Measurements from ENCODE around the gene SLC25A13.

Gene SLC25A13

GRCh38 chr7:96127746-96128145, 194.2 kb downstream of the SLC25A13 start:
- Histone ChIP-seq H3K4me3 (ENCODE audit: low read depth in 1 of 5, low read length in 5 of 5) (no peak overlapping the region), H3K36me3 (ENCODE audit: control insufficient read depth in 5 of 5, insufficient read depth in 5 of 5, low read length in 5 of 5) (peaks cover 16 to 33% (median 23%) of the 10 kb centered on the region in 5 donors), H3K9ac (ENCODE audit: low read length in 5 of 5) (no peak overlapping the region)

GRCh38 chr7:96126382-96126781, 195.5 kb downstream of the SLC25A13 start:
- Histone ChIP-seq H3K36me3 (ENCODE audit: control insufficient read depth in 5 of 5, insufficient read depth in 5 of 5, low read length in 5 of 5) (peaks cover 15 to 33% (median 17%) of the 10 kb centered on the region in 5 donors), H3K4me1 (ENCODE audit: control insufficient read depth in 5 of 5, insufficient read depth in 5 of 5, low read length in 5 of 5) (no peaks in the 10 kb centered on the region), H3K27ac (ENCODE audit: low read depth, low read length) (no peak overlapping the region), H3K9ac (ENCODE audit: low read length in 5 of 5) (no peak overlapping the region), H3K27me3 (ENCODE audit: control insufficient read depth in 5 of 5, insufficient read depth in 4 of 5, low read length in 5 of 5) (no peaks in the 10 kb centered on the region), H3K4me3 (ENCODE audit: low read depth in 1 of 5, low read length in 5 of 5) (no peak overlapping the region), H3K9me3 (ENCODE audit: control insufficient read depth in 5 of 5, low read length in 5 of 5) (no peaks in the 10 kb centered on the region)

More at GRCh38 chr7:96127746-96128145, 194.2 kb downstream of the SLC25A13 start:
- H3K4me1 ChIP-seq (ENCODE audit: control insufficient read depth in 5 of 5, insufficient read depth in 5 of 5, low read length in 5 of 5) = no peaks in the 10 kb centered on the region
- no peaks in the 10 kb centered on the region for H3K27me3 ChIP-seq (ENCODE audit: control insufficient read depth in 5 of 5, insufficient read depth in 4 of 5, low read length in 5 of 5)
- H3K27ac ChIP-seq (ENCODE audit: low read depth, low read length) = no peak overlapping the region
- H3K9me3 ChIP-seq (ENCODE audit: control insufficient read depth in 5 of 5, low read length in 5 of 5) = no peaks in the 10 kb centered on the region

- H3K27ac ChIP-seq (ENCODE audit: low read depth, low read length) = no peak overlapping the region
- no peaks in the 10 kb centered on the region for H3K9me3 ChIP-seq (ENCODE audit: control insufficient read depth in 5 of 5, low read length in 5 of 5)
- peaks cover 17 to 35% (median 25%) of the 10 kb centered on the region in 5 donors for H3K36me3 ChIP-seq (ENCODE audit: control insufficient read depth in 5 of 5, insufficient read depth in 5 of 5, low read length in 5 of 5)
- H3K4me3 ChIP-seq (ENCODE audit: low read depth in 1 of 5, low read length in 5 of 5) = no peak overlapping the region
- H3K9ac ChIP-seq (ENCODE audit: low read length in 5 of 5) = no peak overlapping the region
- no peaks in the 10 kb centered on the region for H3K27me3 ChIP-seq (ENCODE audit: control insufficient read depth in 5 of 5, insufficient read depth in 4 of 5, low read length in 5 of 5)
- no peaks in the 10 kb centered on the region for H3K4me1 ChIP-seq (ENCODE audit: control insufficient read depth in 5 of 5, insufficient read depth in 5 of 5, low read length in 5 of 5)
Measured at GRCh38 chr7:96122746-96123145, 199.2 kb downstream of the SLC25A13 start.

GRCh38 chr7:96121752-96122151, 200.1 kb downstream of the SLC25A13 start:
- Histone ChIP-seq H3K4me1 (ENCODE audit: control insufficient read depth in 5 of 5, insufficient read depth in 5 of 5, low read length in 5 of 5) (no peaks in the 10 kb centered on the region), H3K27ac (ENCODE audit: low read depth, low read length) (no peak overlapping the region), H3K9me3 (ENCODE audit: control insufficient read depth in 5 of 5, low read length in 5 of 5) (no peaks in the 10 kb centered on the region), H3K27me3 (ENCODE audit: control insufficient read depth in 5 of 5, insufficient read depth in 4 of 5, low read length in 5 of 5) (no peaks in the 10 kb centered on the region), H3K36me3 (ENCODE audit: control insufficient read depth in 5 of 5, insufficient read depth in 5 of 5, low read length in 5 of 5) (peaks cover 17 to 35% (median 25%) of the 10 kb centered on the region in 5 donors), H3K9ac (ENCODE audit: low read length in 5 of 5) (no peak overlapping the region), H3K4me3 (ENCODE audit: low read depth in 1 of 5, low read length in 5 of 5) (no peak overlapping the region)

- Histone ChIP-seq H3K9ac (ENCODE audit: low read length in 5 of 5) (no peak overlapping the region), H3K9me3 (ENCODE audit: control insufficient read depth in 5 of 5, low read length in 5 of 5) (no peaks in the 10 kb centered on the region), H3K4me1 (ENCODE audit: control insufficient read depth in 5 of 5, insufficient read depth in 5 of 5, low read length in 5 of 5) (no peaks in the 10 kb centered on the region), H3K27me3 (ENCODE audit: control insufficient read depth in 5 of 5, insufficient read depth in 4 of 5, low read length in 5 of 5) (no peaks in the 10 kb centered on the region), H3K27ac (ENCODE audit: low read depth, low read length) (no peak overlapping the region), H3K4me3 (ENCODE audit: low read depth in 1 of 5, low read length in 5 of 5) (no peak overlapping the region), H3K36me3 (ENCODE audit: control insufficient read depth in 5 of 5, insufficient read depth in 5 of 5, low read length in 5 of 5) (peaks cover 17 to 35% (median 25%) of the 10 kb centered on the region in 5 donors)
Measured at GRCh38 chr7:96120445-96121225, 201.3 kb downstream of the SLC25A13 start.

GRCh38 chr7:96118449-96119001, 203.4 kb downstream of the SLC25A13 start:
- Histone ChIP-seq H3K36me3 (ENCODE audit: control insufficient read depth in 5 of 5, insufficient read depth in 5 of 5, low read length in 5 of 5) (peaks cover 17 to 32% (median 24%) of the 10 kb centered on the region in 5 donors), H3K27me3 (ENCODE audit: control insufficient read depth in 5 of 5, insufficient read depth in 4 of 5, low read length in 5 of 5) (no peaks in the 10 kb centered on the region), H3K9me3 (ENCODE audit: control insufficient read depth in 5 of 5, low read length in 5 of 5) (no peaks in the 10 kb centered on the region), H3K4me1 (ENCODE audit: control insufficient read depth in 5 of 5, insufficient read depth in 5 of 5, low read length in 5 of 5) (no peaks in the 10 kb centered on the region), H3K4me3 (ENCODE audit: low read depth in 1 of 5, low read length in 5 of 5) (no peak overlapping the region), H3K9ac (ENCODE audit: low read length in 5 of 5) (no peak overlapping the region), H3K27ac (ENCODE audit: low read depth, low read length) (no peak overlapping the region)

- Histone ChIP-seq H3K27ac (ENCODE audit: low read depth, low read length) (no peak overlapping the region), H3K4me3 (ENCODE audit: low read depth in 1 of 5, low read length in 5 of 5) (no peak overlapping the region), H3K4me1 (ENCODE audit: control insufficient read depth in 5 of 5, insufficient read depth in 5 of 5, low read length in 5 of 5) (no peaks in the 10 kb centered on the region), H3K9me3 (ENCODE audit: control insufficient read depth in 5 of 5, low read length in 5 of 5) (no peaks in the 10 kb centered on the region), H3K36me3 (ENCODE audit: control insufficient read depth in 5 of 5, insufficient read depth in 5 of 5, low read length in 5 of 5) (peaks cover 12 to 21% (median 17%) of the 10 kb centered on the region in 5 donors), H3K9ac (ENCODE audit: low read length in 5 of 5) (no peak overlapping the region), H3K27me3 (ENCODE audit: control insufficient read depth in 5 of 5, insufficient read depth in 4 of 5, low read length in 5 of 5) (no peaks in the 10 kb centered on the region)
Measured at GRCh38 chr7:96116173-96116572, 205.7 kb downstream of the SLC25A13 start.

- Histone ChIP-seq H3K4me1 (ENCODE audit: control insufficient read depth in 5 of 5, insufficient read depth in 5 of 5, low read length in 5 of 5) (no peaks in the 10 kb centered on the region), H3K9me3 (ENCODE audit: control insufficient read depth in 5 of 5, low read length in 5 of 5) (no peaks in the 10 kb centered on the region), H3K27ac (ENCODE audit: low read depth, low read length) (no peak overlapping the region), H3K9ac (ENCODE audit: low read length in 5 of 5) (no peak overlapping the region), H3K27me3 (ENCODE audit: control insufficient read depth in 5 of 5, insufficient read depth in 4 of 5, low read length in 5 of 5) (no peaks in the 10 kb centered on the region), H3K36me3 (ENCODE audit: control insufficient read depth in 5 of 5, insufficient read depth in 5 of 5, low read length in 5 of 5) (peaks cover 0 to 2% (median 0%) of the 10 kb centered on the region in 5 donors), H3K4me3 (ENCODE audit: low read depth in 1 of 5, low read length in 5 of 5) (no peak overlapping the region)
Measured at GRCh38 chr7:96114190-96114589, 207.7 kb downstream of the SLC25A13 start.

GRCh38 chr7:96111405-96111804, 210.5 kb downstream of the SLC25A13 start:
- no peak overlapping the region for H3K27ac ChIP-seq (ENCODE audit: low read depth, low read length)
- no peaks in the 10 kb centered on the region for H3K27me3 ChIP-seq (ENCODE audit: control insufficient read depth in 5 of 5, insufficient read depth in 4 of 5, low read length in 5 of 5)
- no peak overlapping the region for H3K9ac ChIP-seq (ENCODE audit: low read length in 5 of 5)
- H3K4me3 ChIP-seq (ENCODE audit: low read depth in 1 of 5, low read length in 5 of 5) = no peak overlapping the region
- H3K9me3 ChIP-seq (ENCODE audit: control insufficient read depth in 5 of 5, low read length in 5 of 5) = no peaks in the 10 kb centered on the region
- no peaks in the 10 kb centered on the region for H3K4me1 ChIP-seq (ENCODE audit: control insufficient read depth in 5 of 5, insufficient read depth in 5 of 5, low read length in 5 of 5)
- H3K36me3 ChIP-seq (ENCODE audit: control insufficient read depth in 5 of 5, insufficient read depth in 5 of 5, low read length in 5 of 5) = no peaks in the 10 kb centered on the region

GRCh38 chr7:96104984-96105383, 216.9 kb downstream of the SLC25A13 start:
- no peaks in the 10 kb centered on the region for H3K36me3 ChIP-seq (ENCODE audit: control insufficient read depth in 5 of 5, insufficient read depth in 5 of 5, low read length in 5 of 5)

More at GRCh38 chr7:96104984-96105383, 216.9 kb downstream of the SLC25A13 start:
- H3K9me3 ChIP-seq (ENCODE audit: control insufficient read depth in 5 of 5, low read length in 5 of 5) = peaks cover 0 to 1% (median 0%) of the 10 kb centered on the region in 5 donors
- H3K9ac ChIP-seq (ENCODE audit: low read length in 5 of 5) = no peak overlapping the region
- no peaks in the 10 kb centered on the region for H3K27me3 ChIP-seq (ENCODE audit: control insufficient read depth in 5 of 5, insufficient read depth in 4 of 5, low read length in 5 of 5)
- H3K4me3 ChIP-seq (ENCODE audit: low read depth in 1 of 5, low read length in 5 of 5) = no peak overlapping the region
- H3K4me1 ChIP-seq (ENCODE audit: control insufficient read depth in 5 of 5, insufficient read depth in 5 of 5, low read length in 5 of 5) = no peaks in the 10 kb centered on the region
- H3K27ac ChIP-seq (ENCODE audit: low read depth, low read length) = no peak overlapping the region

Data from subcutaneous abdominal adipose tissue (tissue), 5 donors.